Erythroblast (primary cell): Measurements from ENCODE around the gene MRPS17.
"Not testable (repeated sequence)": the region's sequence is repeated elsewhere in the genome, so short reads cannot be mapped to it uniquely, and the experiment has no call there.

Experiments used
- DNase-seq, 2 experiments: peaks; one replicate each; lab custom pipeline; 2025; lab: John Stamatoyannopoulos, UW
- GATA1 ChIP-seq: IDR thresholded peaks from 2 replicates; pipeline ENCODE4 v1.6.1; 2011; ENCODE audit warnings: low read depth, mild to moderate bottlenecking, control low read depth, low read length, moderate library complexity
- POLR2A ChIP-seq: IDR thresholded peaks from 2 replicates; pipeline ENCODE4 v1.6.1; 2011; ENCODE audit warnings: mild to moderate bottlenecking, low read length

MRPS17 gene

GRCh38 chr7:55951637-55952351, at the start of gene MRPS17:
TSS of gene MRPS17 (plus strand) at chr7:55951877. CDS start at chr7:55953196, 1,319 bp downstream.
- TF ChIP-seq GATA1 (no peak), POLR2A (peak; percentile 89)

GRCh38 chr7:55903985-55904759, 47.5 kb upstream of the MRPS17 start:
- no peak for TF ChIP-seq GATA1
- no peak for TF ChIP-seq POLR2A
- no peak for DNase-seq

More at GRCh38 chr7:55951637-55952351, at the start of gene MRPS17:
- DNase-seq = peak; percentile 92 to 93

- no peak for DNase-seq
These were observed 38.9 kb upstream of the MRPS17 start for GRCh38 chr7:55912748-55913158.

GRCh38 chr7:55917771-55918170, 33.9 kb upstream of the MRPS17 start:
- DNase-seq = no peak
- no peak for TF ChIP-seq GATA1
- TF ChIP-seq POLR2A = no peak

More at GRCh38 chr7:55912748-55913158, 38.9 kb upstream of the MRPS17 start:
- TF ChIP-seq GATA1 (no peak), POLR2A (no peak)

- TF ChIP-seq GATA1 (no peak), POLR2A (no peak)
- DNase-seq = no peak
These were observed 23.5 kb upstream of the MRPS17 start for GRCh38 chr7:55928006-55928767.

GRCh38 chr7:55931421-55932151, 20.1 kb upstream of the MRPS17 start:
- TF ChIP-seq GATA1 (no peak), POLR2A (no peak)
- no peak for DNase-seq

GRCh38 chr7:55939514-55940123, 12.1 kb upstream of the MRPS17 start:
- no peak for DNase-seq
- TF ChIP-seq GATA1 (no peak), POLR2A (no peak)

GRCh38 chr7:55946545-55946944, 5.1 kb upstream of the MRPS17 start:
- no peak for TF ChIP-seq POLR2A
- TF ChIP-seq GATA1 = no peak
- DNase-seq = no peak

GRCh38 chr7:55952352-55952671, 635 bp downstream of the MRPS17 start:
- DNase-seq = not testable (repeated sequence)

GRCh38 chr7:55953707-55954475, 2.2 kb downstream of the MRPS17 start:
- TF ChIP-seq POLR2A = no peak
- TF ChIP-seq GATA1 = no peak
- no peak for DNase-seq

- no peak for DNase-seq
- no peak for TF ChIP-seq GATA1
- TF ChIP-seq POLR2A = no peak
These were observed 5.5 kb downstream of the MRPS17 start for GRCh38 chr7:55957190-55957589.

GRCh38 chr7:55962014-55962413, 10.3 kb downstream of the MRPS17 start:
- no peak for TF ChIP-seq GATA1
- TF ChIP-seq POLR2A = no peak
- peak; percentile 33 to 43 for DNase-seq

GRCh38 chr7:55963584-55964168, 12.0 kb downstream of the MRPS17 start:
- DNase-seq = no peak
- no peak for TF ChIP-seq POLR2A
